ENCODE results near the gene SLC22A15. TPM values are rescaled to one million over a fixed set of nuclear protein-coding genes. Genes with fewer than 3 reads are reported as not detected.

Gene SLC22A15
- total RNA-seq, 3 donors from 2014 or later: 2.0 to 2.7 (median 2.4) TPM

DNA sequence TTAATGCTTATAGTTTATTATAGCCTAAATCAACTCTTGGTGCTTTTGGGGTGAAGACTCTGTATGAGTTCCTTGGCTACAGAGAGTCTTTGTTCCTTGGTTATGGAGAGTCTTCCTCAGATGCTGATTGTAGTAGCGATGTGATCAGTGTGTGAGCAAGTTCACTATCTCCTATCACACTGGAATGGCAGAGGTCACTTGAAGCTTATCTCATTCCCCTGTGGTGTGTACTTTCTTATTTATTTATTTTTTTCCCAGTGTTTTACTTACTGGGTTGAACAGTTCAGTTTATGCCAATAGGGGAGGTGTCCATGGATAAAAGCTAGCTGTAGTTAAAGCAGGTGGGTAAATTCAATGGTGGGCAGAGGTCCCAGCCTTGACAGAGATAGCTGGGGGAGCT lies 114.8 kb downstream of the SLC22A15 start:
- intact Hi-C loops (cut with DNase I, micrococcal nuclease): no loop called here
- peaks cover 2% of the 10 kb centered on the region for H3K4me1 ChIP-seq (ENCODE audit: low read depth)
- no peak overlapping the region for H3K4me3 ChIP-seq
- no peaks in the 10 kb centered on the region for H3K36me3 ChIP-seq (ENCODE audit: low read depth)
- DNase-seq (no peak), ATAC-seq (no peak)
- H3K9me3 ChIP-seq: peaks cover 26% of the 10 kb centered on the region
- TF ChIP-seq, protein P1, sequence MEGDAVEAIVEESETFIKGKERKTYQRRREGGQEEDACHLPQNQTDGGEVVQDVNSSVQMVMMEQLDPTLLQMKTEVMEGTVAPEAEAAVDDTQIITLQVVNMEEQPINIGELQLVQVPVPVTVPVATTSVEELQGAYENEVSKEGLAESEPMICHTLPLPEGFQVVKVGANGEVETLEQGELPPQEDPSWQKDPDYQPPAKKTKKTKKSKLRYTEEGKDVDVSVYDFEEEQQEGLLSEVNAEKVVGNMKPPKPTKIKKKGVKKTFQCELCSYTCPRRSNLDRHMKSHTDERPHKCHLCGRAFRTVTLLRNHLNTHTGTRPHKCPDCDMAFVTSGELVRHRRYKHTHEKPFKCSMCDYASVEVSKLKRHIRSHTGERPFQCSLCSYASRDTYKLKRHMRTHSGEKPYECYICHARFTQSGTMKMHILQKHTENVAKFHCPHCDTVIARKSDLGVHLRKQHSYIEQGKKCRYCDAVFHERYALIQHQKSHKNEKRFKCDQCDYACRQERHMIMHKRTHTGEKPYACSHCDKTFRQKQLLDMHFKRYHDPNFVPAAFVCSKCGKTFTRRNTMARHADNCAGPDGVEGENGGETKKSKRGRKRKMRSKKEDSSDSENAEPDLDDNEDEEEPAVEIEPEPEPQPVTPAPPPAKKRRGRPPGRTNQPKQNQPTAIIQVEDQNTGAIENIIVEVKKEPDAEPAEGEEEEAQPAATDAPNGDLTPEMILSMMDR (IDR thresholded peaks at IDR 0.05): no peak

DNA sequence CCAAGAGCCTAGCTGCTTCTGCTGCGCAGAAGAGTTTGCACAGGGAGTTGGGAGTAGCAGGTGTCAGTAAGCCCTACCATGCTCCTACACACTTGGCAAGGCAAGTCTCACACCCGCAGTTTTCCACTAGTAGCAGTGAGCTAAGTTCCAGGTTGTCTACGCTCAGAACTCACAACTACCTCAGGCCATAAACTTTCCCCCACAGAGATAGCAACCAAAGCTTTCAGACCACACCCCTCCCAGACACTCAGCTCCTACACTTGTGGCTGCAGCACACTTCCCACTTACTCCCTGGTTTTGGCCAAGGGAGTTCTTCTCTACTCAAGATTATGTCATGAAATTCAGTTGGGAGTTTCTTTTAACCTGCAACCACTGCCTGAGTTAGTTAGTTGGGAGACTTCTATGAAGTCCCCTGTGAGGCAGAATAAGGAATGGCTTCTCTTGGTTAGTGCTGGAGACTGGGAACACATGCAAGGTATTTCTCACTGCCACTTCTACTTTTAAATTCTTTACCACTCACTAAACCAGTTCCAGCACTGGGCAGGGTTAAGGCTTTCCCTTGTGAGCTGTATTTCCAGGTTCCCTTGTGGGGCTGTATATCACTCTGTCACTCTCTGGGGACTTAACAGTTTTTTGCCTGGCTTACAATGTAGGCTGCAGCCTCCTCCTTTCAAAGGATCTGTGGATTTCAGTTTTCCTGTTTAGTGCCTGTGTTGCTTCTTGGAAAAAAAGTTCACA lies 116.6 kb downstream of the SLC22A15 start:
- ATAC-seq (peak; percentile 93), DNase-seq (peak in 1 of 3 donors; percentile 42)
- H3K9me3 ChIP-seq: peaks cover 30% of the 10 kb centered on the region
- H3K4me1 ChIP-seq (ENCODE audit: low read depth): peaks cover 2% of the 10 kb centered on the region
- TF ChIP-seq, protein P1 (IDR thresholded peaks at IDR 0.05): no peak
- H3K36me3 ChIP-seq (ENCODE audit: low read depth): no peaks in the 10 kb centered on the region
- no peak overlapping the region for H3K4me3 ChIP-seq
- intact Hi-C loops (cut with DNase I, micrococcal nuclease): no loop called here

DNA sequence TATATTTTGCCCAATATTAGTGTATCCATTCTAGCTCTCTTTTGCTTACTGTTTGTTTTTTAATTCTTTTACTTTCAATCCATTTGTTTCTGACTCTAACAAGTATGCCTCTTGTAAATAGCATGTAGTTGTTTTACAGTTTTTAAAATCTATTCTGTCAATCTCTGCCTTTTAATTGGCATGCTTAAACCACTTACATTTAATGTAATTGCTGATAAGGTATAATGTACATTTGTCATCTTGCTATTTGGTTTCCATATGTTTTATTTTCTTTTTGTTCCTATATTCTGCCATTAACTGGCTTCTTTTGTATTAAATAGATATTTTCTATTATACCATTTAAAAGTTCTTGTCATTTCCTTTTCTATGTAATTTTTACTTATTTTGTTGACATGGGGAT lies 118.7 kb downstream of the SLC22A15 start:
- H3K4me3 ChIP-seq: no peak overlapping the region
- intact Hi-C loops (cut with DNase I, micrococcal nuclease): no loop called here
- DNase-seq: no peak
- no peaks in the 10 kb centered on the region for H3K36me3 ChIP-seq (ENCODE audit: low read depth)
- TF ChIP-seq, protein P1 (IDR thresholded peaks at IDR 0.05): no peak
- peaks cover 21% of the 10 kb centered on the region for H3K9me3 ChIP-seq
- no peak for ATAC-seq
- H3K4me1 ChIP-seq (ENCODE audit: low read depth): peaks cover 2% of the 10 kb centered on the region

DNA sequence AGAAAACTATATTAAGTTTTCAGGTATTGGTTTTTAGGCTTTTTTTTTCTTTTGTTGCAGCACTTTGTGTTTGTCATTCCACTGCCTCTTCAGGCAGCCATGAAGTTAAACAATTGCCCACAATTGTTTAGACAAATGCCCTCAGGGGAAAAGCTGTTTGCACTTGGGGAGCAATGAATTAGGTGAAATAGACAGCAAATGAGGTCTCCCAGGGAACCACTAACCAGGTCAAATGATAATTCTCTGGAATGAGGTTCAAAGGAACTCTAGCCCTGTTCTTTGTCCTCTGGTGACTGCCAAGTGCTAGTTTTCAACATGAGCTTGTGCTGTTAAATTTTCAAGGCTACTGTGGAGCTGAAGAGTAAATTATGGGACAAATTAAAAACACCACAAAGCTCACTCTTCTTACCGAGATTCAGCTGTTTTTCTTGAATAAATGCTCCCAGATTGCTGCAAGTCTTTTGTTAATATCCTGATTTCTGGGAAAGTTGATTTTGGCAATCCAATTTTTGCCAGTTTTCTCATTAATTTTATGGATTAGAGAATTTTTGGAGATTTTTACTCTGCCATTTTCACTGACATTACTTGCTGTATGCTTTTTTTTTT lies 119.8 kb downstream of the SLC22A15 start:
- Histone ChIP-seq H3K9me3 (peaks cover 13% of the 10 kb centered on the region), H3K4me3 (no peak overlapping the region), H3K4me1 (ENCODE audit: low read depth) (peaks cover 2% of the 10 kb centered on the region), H3K36me3 (ENCODE audit: low read depth) (no peaks in the 10 kb centered on the region)
- TF ChIP-seq, protein P1 (IDR thresholded peaks at IDR 0.05): no peak
- intact Hi-C loops (cut with DNase I, micrococcal nuclease): no loop called here
- no peak for ATAC-seq
- no peak for DNase-seq

DNA sequence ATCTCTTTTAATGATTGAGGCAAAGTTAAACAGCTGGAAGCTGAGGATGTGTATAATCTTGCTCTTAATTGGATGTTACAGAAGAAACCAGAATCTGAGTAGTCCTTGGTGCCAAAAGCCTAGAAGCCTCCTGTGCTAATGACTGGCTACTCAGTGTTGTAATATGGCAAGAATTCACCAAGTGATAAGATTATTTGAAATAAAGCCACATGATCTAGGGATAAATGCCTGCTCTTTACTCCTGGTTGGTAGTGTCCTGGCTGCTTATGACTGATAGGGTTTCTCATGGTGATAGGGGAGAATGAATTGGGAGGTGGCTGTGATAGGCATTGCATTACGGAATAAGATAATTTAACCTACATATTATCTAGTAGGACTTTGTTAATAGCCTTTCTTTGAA lies 121.3 kb downstream of the SLC22A15 start:
- Histone ChIP-seq H3K9me3 (peaks cover 13% of the 10 kb centered on the region), H3K4me3 (no peak overlapping the region), H3K36me3 (ENCODE audit: low read depth) (no peaks in the 10 kb centered on the region), H3K4me1 (ENCODE audit: low read depth) (peaks cover 2% of the 10 kb centered on the region)
- TF ChIP-seq, protein P1 (IDR thresholded peaks at IDR 0.05): no peak
- ATAC-seq (no peak), DNase-seq (no peak)
- intact Hi-C loops (cut with DNase I, micrococcal nuclease): no loop called here

Measured in mucosa of descending colon (tissue), 3 donors.